Medulla oblongata (tissue), 1 donor: Measurements from ENCODE around the gene FNDC3B.
"Not testable (repeated sequence)": the region's sequence is repeated elsewhere in the genome, so short reads cannot be mapped to it uniquely, and the experiment has no call there.

Experiments used
- DNase-seq: peaks from one replicate; pipeline ENCODE4 v3.0.0-alpha.2; 2015; ENCODE audit errors: extremely low spot score

FNDC3B gene

GRCh38 chr3:172031996-172032395 lies 7.4 kb upstream of the FNDC3B start:
- DNase-seq, result no peak

GRCh38 chr3:172033396-172033795 lies 6.0 kb upstream of the FNDC3B start:
- DNase-seq, result no peak

DNA sequence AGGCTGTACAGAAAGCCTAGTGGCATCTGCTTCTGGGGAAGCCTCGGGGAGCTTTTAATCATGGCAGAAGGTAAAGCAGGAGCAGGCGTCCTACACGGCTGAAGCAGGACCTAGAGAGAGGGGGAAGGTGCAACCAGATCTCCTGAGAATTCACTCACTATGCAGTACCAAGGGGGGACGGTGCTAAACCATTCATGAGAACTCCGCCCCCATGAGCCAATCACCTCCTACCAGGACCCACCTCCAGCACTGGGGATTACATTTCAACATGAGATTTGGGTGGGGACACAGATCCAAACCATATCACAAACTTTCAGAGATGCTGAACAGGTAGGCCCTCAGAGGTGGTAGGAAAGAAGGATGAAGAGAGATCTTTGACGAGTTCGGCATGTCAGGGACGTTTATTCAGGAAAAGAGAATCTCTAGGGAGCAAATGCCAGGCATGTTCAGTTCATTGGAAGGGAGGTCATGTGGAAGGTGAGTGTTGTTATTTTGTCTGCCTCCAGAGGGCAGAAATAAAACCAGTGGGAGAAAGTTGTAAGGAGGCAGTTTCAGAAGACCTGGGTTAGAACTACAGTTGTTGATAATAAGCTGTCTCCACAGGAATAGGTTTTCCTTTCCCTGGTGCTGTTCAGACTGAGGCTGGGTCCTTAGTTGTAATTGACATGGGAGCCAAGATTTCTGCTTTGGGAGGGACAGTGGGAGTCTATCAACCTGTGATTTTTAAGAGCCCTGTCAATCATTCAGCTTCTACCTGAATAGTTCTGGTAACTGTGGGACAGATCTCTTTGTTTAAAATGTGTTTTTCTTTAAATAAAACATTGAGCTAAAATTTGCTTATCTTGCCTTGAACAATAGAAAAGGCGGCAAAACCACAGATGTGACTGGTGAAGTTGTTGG lies 4.3 kb upstream of the FNDC3B start:
- peak; percentile 37 for DNase-seq

DNA sequence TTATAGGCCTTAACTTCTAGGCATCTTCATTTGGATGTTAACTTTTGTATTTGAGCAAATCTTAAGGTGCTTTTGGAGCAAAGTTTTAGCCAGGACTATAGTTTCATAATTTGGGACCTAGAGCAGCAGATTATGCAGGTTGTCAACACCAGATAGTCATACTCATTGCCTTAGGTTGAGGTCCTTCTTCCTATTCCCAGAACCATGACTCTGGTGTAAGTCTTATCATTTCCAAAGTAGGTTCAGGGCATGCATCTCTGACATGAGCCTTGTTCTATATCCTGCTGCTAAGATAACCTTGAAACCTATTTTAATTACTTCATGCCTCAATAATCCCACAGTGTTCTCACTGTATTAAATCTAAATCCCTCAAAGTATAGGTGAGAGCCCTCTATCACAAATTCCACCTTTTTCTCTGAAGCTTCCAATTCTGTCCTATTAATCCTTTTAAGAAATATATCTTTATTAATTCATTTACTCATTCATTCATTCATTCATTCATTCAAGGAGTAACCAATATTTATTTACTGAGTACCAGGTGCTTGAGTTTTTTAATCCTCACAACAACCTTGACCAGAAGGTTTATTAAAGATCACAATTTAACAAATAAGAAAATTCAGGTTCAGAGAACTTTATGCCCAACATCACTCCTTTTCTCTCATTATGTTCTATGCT lies 2.7 kb upstream of the FNDC3B start:
- no peak for DNase-seq

DNA sequence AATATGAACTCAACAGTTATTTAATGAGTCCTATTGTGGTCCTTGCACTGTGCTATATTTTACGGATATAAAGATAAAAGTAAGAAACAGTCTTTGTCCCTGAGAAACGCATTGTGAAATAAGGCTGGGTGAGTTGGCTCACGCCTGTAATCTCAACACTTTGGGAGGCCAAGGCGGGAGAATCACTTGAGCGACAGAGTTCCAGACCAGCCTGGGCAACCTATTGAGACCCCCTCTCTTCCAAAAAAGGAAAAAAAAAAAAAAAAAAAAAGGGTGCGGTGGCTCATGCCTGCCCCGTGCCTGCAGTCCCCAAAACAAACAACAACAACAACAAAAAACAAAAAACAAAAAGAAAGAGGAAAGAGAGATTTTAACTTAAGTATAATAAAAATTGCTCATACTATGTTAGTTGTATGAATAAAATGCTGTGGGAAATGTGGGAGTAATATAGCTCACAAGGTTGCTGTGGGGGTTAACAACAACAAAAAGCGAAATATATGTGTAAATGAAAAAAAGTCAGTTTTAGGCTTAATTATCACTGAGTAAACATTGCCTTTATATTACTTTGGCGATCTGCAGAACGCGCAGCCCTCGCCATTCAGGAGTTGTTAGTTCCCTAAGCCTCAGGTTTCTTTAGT lies 461 bp upstream of the FNDC3B start:
- DNase-seq, result no peak

DNA sequence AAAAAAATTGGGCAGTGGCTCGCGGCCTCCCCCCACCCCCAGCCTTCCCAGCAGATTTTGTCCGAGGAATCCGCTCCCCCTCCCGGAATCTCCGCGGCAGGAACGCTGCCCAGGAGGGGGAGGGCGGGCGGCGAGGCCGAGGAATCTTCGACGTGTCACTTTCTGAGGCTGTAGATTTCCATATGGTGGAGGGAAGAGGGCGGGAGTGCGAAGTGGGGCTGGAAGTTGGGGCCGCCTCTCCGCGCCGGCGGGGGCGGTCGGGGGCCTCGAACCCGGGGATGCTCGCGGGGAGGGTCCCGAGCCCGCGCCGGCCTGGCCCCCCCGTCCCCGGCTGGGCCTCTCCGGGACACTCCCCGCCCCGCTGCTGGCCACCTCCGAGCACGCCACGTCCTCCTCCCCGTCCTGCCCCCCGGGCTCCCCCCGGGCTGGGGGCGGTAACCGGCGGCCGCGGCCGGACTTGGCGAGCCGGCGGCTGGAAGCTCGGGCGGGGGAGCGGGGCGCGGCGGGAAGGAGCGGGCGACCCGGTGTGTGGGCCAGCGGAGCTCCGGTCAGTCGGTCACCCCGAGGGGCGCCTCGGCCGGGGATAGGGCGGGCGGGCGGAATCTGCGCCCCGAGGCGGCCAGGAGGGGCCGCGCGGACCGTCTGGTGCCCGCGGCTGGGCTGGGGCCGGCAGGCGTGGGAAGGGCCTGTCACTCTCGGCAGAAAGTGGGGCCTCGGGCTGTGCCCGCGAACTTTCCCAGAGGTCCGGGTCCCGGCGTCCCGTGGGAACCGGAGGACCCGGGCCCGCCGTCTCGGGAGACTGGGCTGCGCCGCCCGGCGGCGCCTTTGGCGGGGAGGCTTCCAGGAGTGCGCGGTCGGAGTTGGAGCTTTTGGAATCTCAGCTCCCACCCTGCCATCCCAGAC lies 951 bp downstream of the FNDC3B start:
- DNase-seq, result peak; percentile 67

DNA sequence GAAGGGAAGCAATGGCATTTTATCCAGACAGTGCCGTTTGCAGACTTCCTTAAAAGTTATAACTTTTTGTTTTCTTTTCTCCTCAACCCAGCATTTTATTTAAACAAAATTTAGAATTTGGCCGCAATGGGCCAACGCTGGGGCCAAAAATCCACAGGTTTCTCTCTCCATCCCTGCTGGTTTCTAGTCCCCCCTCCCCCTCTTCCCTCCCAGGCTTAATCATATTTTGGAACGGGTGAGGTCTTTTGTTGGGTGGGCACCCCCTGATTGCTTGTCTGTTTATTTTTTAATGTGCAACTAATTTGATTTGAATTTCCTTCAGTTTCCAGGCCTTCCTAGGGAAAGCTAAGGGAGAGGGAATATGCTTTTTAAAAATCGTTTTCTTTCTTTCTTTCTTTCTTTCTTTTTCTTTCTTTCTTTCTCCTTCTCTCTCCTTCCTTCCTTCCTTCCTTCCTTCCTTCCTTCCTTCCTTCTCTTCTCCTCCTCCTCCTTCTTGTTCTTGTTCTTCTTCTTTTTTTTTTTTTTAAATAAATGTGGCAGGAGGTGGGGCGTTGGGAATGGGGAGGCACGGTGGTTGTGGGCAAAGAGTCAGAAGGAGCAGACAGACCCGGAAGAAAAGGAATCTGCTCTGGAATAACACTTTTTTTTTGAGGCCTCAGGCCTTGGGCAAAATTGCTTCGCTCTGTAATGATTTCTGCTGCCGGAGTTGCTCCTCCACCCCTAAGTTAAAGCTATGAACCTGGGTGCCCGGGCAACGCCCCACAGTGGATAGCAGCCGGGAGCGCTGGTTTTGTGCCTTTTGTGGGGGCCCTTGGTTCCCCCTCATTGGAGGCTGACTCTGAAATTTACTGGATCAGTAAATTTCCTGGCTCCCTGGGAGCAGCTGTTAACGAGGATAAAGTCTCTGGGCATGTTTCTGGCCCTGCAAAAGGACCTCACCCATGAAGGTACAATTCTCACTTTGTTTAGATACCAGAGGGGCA lies 1.9 kb downstream of the FNDC3B start:
- no peak for DNase-seq

GRCh38 chr3:172042136-172042662 lies 2.8 kb downstream of the FNDC3B start:
- DNase-seq, result no peak

- not testable (repeated sequence) for DNase-seq
These were observed 3.3 kb downstream of the FNDC3B start for GRCh38 chr3:172042663-172043179.

GRCh38 chr3:172043233-172043632 lies 3.9 kb downstream of the FNDC3B start:
- no peak for DNase-seq

DNA sequence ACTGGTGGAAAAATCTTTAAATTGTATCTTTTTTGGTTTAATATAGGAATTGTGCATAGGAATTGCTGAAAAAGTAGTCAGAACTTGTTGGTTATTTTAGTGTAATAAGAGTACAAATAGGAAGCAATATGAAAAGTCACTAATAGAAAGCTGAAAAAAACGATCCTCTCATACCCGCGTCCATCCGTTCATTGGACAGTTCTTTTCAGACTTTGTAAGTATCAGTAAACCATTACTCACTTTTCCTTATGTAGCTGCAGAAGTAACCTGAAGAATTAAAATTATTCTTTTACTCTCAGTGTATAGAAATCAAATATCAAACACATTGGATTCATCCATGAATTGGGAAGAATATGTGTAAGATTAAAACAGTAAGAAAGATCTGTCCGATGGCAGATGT lies 4.4 kb downstream of the FNDC3B start:
- no peak for DNase-seq

GRCh38 chr3:172044833-172045585 lies 5.6 kb downstream of the FNDC3B start:
- DNase-seq, result no peak

- no peak for DNase-seq
These were observed 7.0 kb downstream of the FNDC3B start for GRCh38 chr3:172046268-172046915.

DNA sequence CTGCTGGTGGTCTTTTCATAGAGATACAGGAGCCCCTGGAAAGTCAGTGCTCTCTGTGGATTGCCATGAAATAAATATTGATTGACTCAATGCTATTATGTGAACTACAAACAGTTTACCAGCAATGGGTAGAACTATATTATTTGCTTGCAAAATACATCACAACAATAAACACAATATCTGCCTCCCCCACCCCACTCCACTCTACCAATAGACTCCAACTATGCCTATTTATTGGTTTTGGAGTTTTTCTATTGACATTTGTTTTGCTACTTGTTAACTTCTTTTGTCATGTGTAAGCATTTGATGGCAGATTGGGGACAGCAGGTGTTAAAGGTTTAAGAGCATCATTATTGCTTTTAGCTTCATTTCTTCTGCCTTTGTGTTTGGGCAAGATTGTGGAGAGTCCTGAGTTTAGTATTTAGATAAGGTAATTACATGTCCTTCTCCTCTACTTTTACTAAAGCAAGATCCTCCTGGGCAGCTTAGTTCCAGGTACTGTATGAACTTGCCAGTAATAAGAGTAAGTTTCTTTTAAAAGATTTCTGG lies 8.3 kb downstream of the FNDC3B start:
- DNase-seq, result no peak

GRCh38 chr3:172048599-172048998 lies 9.2 kb downstream of the FNDC3B start:
- no peak for DNase-seq

- no peak for DNase-seq
These were observed 12.1 kb downstream of the FNDC3B start for GRCh38 chr3:172051310-172051956.

- no peak for DNase-seq
These were observed 12.6 kb downstream of the FNDC3B start for GRCh38 chr3:172051957-172052354.

GRCh38 chr3:172052405-172052804 lies 13.0 kb downstream of the FNDC3B start:
- no peak for DNase-seq
